Panc1 (cell line): Measurements from ENCODE around the gene CCDC38. TPM values are rescaled to one million over a fixed set of nuclear protein-coding genes. Genes with fewer than 3 reads are reported as not detected.

Experiments used
- ATAC-seq: fragments of 200-7000 bp; cut with Tn5 transposase; 2 replicates; pipeline ENCODE4 v1.9.1; 2020; ENCODE audit warnings: mild to moderate bottlenecking, moderate library complexity
- BruUV-seq: library from RNA; stranded (reverse); fragments of 400-500 nt; replicated peaks from 2 replicates; lab custom pipeline; 2021; lab: Mats Ljungman, UMichigan
- CTCF ChIA-PET: fragments of 300-600 bp; sonication (Branson Sonifier 250); formaldehyde crosslinking; loops from one replicate; lab custom pipeline; 2022; ENCODE audit warnings: antibody characterized with exemption; lab: Charles Lee
- POLR2A ChIA-PET: fragments of 300-600 bp; sonication (Branson Sonifier 250); formaldehyde crosslinking; loops from one replicate; lab custom pipeline; 2022; ENCODE audit warnings: antibody characterized with exemption; lab: Charles Lee
- DNase-seq: peaks from one replicate; pipeline ENCODE4 v3.0.0-alpha.2; 2010; ENCODE audit warnings: low read depth, low spot score
- H3K27ac ChIP-seq: 2 replicates; pipeline ENCODE4 v1.5.1; 2011; ENCODE audit warnings: mild to moderate bottlenecking, low read length, inconsistent platforms
- H3K27me3 ChIP-seq: fragments of 200-500 bp; sonication (Bioruptor generic); 2 replicates; pipeline ENCODE4 v1.6.0; 2014; ENCODE audit warnings: low read length, inconsistent platforms; ENCODE audit not compliant: control insufficient read depth, insufficient read depth
- H3K36me3 ChIP-seq: fragments of 200-500 bp; sonication (Bioruptor generic); 2 replicates; pipeline ENCODE4 v1.5.1; 2014; ENCODE audit warnings: inconsistent platforms, mild to moderate bottlenecking, low read length, moderate library complexity; ENCODE audit not compliant: control insufficient read depth, insufficient read depth
- H3K4me1 ChIP-seq: 2 replicates; pipeline ENCODE4 v1.5.1; 2011; ENCODE audit warnings: inconsistent platforms, mild to moderate bottlenecking, low read length, moderate library complexity; ENCODE audit not compliant: control insufficient read depth, insufficient read depth
- H3K4me3 ChIP-seq, 2 experiments: 2 replicates each; pipeline ENCODE4 v1.5.1; 2011 to 2012; ENCODE audit warnings: low read depth in 2 of 2, low read length in 2 of 2, mild to moderate bottlenecking in 2 of 2, inconsistent platforms in 1 of 2, moderate library complexity in 1 of 2
- H3K9me3 ChIP-seq: fragments of 200-500 bp; sonication (Bioruptor generic); 2 replicates; pipeline ENCODE4 v1.5.1; 2014; ENCODE audit warnings: low read depth, mild to moderate bottlenecking, inconsistent platforms, low read length, moderate library complexity; ENCODE audit not compliant: control insufficient read depth, insufficient read depth
- POLR2AphosphoS5 ChIP-seq: IDR thresholded peaks from 2 replicates; pipeline ENCODE4 v1.6.1; 2012; ENCODE audit warnings: mild to moderate bottlenecking, low read depth, low read length, moderate library complexity
- SIN3A ChIP-seq: IDR thresholded peaks from 2 replicates; pipeline ENCODE4 v1.6.1; 2012; ENCODE audit warnings: low read depth, mild to moderate bottlenecking, low read length, moderate library complexity, borderline replicate concordance; ENCODE audit not compliant: insufficient read depth
- TCF7L2 ChIP-seq: IDR thresholded peaks from 2 replicates; pipeline ENCODE4 v1.6.1; 2011; ENCODE audit warnings: mild to moderate bottlenecking, low read depth, low read length, inconsistent platforms
- in situ Hi-C: cut with HindIII; loops from 2 replicates; pipeline ENCODE4 v1.10.0; 2016; ENCODE audit warnings: low sequenced_read_pairs, low pct_unique_long_range_greater_than_20kb
- intact Hi-C: fragments of 100-400 bp; cut with micrococcal nuclease; formaldehyde crosslinking; loops from one replicate; pipeline ENCODE4 v1.10.0; 2022; ENCODE audit not compliant: unreplicated experiment
- total RNA-seq: library from RNA; stranded (reverse); gene quantifications from one replicate; pipeline ENCODE4 v1.2.1, GENCODE V29; 2021; ENCODE audit not compliant: unreplicated experiment
- TF ChIP-seq, protein P1 (sequence below): fragments of 450-650 bp; IDR thresholded peaks from 2 replicates; pipeline ENCODE4 v1.5.1; 2017; ENCODE audit warnings: mild to moderate bottlenecking
- TF ChIP-seq, protein P2 (sequence below), 2 experiments: IDR thresholded peaks; 2 replicates each; pipeline ENCODE4 v1.6.1; 2011 to 2012; ENCODE audit warnings: low read depth in 2 of 2, control low read depth in 1 of 2, low read length in 1 of 2, mild to moderate bottlenecking in 1 of 2, moderate library complexity in 1 of 2; ENCODE audit not compliant: insufficient read depth in 1 of 2

CCDC38 gene
- total RNA-seq, 1 experiment from 2014 or later, result not detected

DNA sequence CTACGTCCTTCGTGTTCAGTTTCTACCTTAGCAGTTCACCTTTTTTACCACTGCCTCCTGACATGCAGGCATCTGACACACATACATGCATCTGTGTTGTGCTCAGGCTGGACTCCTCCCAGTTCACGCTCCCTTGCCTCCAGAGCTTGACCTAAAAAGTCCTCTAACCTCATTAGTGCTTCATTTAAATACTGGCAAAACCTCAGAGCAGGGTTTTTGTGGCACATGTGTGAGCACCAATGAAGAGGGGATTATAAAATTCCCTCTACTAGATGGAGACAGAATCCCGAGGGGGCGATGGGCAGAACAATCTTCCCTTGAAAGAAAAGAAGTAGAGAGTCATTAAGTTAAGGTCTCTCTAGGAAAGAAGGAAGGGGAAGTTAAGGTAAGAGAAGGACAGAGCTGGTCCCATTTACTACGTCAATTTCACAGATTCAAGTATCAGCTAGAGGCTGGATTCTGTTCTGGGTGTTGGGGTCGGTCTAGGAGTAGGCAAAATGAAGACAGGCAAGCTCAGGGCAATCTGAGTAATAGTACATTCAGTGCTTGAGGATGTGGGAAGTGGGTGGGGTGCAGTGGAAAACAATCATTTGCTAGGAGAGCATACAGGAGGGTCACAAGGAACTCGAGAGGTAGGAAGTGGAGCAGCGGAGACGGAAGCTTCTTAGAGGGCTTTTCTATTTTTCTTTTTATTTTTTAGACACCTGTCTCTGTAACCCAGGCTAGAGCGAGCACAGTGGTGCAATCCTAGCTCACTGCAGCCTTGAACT, 46.3 kb upstream of the CCDC38 start (continued):
- TF ChIP-seq SIN3A, result no peak

DNA sequence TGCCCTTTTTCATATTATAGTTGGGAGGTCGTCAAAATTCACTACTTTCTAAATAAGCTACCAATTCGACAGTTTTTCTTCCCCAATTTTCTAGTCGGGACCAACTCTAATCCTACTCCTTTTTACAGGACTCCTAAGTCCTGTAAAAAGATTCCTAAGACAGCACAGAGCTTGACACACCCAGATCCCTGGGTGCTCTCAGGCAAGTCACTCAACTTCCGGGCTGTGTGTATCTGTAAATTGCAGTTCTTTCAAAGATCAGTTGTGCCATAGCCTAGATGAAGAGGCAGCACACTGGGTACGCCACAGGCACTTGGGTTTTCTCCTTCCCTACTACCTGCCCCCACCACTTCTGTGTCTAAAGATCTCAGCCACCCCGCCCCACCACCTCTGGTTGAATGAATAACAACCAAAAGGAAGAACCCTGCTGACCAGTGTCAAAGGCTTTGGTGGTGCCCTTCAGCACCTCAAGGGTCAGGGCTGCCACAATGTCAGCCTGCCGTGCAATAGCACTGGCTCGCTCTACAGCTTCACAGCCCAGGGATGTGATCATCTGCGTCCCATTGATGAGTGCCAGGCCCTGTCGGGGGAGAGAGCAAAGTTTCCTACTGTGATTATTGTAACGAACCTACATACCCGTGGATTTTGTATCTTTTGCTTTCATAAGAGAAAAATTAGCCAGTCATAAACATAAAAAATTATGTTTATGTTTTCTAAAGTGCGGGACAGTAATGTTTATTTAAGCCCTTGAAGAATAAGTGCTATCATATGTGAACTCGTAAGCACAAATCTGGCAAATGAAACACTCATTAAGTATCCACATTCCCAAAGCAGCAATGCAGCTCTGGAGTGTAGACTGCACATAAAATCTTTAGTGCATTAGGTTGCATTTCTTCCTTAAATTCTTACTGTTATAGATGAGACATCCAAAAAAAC, 44.5 kb upstream of the CCDC38 start:
- no TSS peak for BruUV-seq
- intact Hi-C loops, result no loop called here
- no peak overlapping the region for H3K27ac ChIP-seq
- TF ChIP-seq POLR2AphosphoS5, result no peak
- no peaks in the 10 kb centered on the region for H3K4me1 ChIP-seq
- CTCF ChIA-PET, result no interaction called here
- DNase-seq (no peak), ATAC-seq (no peak)
- no peaks in the 10 kb centered on the region for H3K9me3 ChIP-seq
- POLR2A ChIA-PET, result no interaction called here
- in situ Hi-C loops, result no loop called here
- H3K27me3 ChIP-seq, result peaks cover 17% of the 10 kb centered on the region
- no peak overlapping the region for H3K4me3 ChIP-seq
- no peaks in the 10 kb centered on the region for H3K36me3 ChIP-seq

DNA sequence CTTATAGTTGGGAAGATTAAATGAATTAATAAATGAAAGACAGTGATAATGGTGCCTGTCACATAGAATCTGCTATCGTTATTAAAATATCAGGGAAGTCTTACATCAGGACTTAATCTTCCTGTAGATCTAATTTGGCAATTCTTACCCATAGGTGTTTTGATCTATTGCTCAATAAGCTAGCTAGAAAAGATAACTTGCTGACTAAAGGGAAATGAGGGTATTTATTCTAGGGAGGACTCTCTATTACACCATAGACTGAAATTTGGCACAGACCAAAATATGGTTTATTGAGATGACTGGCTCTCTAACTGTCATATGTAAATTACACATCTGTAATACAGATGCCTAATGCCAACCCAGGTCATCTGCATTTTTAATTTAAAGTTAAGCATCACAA, 42.3 kb upstream of the CCDC38 start:
- TF ChIP-seq TCF7L2 (no peak), POLR2AphosphoS5 (no peak), SIN3A (no peak)
- TF ChIP-seq, protein P1, sequence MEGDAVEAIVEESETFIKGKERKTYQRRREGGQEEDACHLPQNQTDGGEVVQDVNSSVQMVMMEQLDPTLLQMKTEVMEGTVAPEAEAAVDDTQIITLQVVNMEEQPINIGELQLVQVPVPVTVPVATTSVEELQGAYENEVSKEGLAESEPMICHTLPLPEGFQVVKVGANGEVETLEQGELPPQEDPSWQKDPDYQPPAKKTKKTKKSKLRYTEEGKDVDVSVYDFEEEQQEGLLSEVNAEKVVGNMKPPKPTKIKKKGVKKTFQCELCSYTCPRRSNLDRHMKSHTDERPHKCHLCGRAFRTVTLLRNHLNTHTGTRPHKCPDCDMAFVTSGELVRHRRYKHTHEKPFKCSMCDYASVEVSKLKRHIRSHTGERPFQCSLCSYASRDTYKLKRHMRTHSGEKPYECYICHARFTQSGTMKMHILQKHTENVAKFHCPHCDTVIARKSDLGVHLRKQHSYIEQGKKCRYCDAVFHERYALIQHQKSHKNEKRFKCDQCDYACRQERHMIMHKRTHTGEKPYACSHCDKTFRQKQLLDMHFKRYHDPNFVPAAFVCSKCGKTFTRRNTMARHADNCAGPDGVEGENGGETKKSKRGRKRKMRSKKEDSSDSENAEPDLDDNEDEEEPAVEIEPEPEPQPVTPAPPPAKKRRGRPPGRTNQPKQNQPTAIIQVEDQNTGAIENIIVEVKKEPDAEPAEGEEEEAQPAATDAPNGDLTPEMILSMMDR, result no peak
- TF ChIP-seq, protein P2, sequence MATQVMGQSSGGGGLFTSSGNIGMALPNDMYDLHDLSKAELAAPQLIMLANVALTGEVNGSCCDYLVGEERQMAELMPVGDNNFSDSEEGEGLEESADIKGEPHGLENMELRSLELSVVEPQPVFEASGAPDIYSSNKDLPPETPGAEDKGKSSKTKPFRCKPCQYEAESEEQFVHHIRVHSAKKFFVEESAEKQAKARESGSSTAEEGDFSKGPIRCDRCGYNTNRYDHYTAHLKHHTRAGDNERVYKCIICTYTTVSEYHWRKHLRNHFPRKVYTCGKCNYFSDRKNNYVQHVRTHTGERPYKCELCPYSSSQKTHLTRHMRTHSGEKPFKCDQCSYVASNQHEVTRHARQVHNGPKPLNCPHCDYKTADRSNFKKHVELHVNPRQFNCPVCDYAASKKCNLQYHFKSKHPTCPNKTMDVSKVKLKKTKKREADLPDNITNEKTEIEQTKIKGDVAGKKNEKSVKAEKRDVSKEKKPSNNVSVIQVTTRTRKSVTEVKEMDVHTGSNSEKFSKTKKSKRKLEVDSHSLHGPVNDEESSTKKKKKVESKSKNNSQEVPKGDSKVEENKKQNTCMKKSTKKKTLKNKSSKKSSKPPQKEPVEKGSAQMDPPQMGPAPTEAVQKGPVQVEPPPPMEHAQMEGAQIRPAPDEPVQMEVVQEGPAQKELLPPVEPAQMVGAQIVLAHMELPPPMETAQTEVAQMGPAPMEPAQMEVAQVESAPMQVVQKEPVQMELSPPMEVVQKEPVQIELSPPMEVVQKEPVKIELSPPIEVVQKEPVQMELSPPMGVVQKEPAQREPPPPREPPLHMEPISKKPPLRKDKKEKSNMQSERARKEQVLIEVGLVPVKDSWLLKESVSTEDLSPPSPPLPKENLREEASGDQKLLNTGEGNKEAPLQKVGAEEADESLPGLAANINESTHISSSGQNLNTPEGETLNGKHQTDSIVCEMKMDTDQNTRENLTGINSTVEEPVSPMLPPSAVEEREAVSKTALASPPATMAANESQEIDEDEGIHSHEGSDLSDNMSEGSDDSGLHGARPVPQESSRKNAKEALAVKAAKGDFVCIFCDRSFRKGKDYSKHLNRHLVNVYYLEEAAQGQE (IDR thresholded peaks at IDR 0.05; ENCODE audit: insufficient read depth in 1 of 2, low read depth in 2 of 2, low read length in 1 of 2), result no peak
- Histone ChIP-seq H3K4me1 (no peaks in the 10 kb centered on the region), H3K27ac (no peak overlapping the region), H3K27me3 (peaks cover 10% of the 10 kb centered on the region), H3K36me3 (no peaks in the 10 kb centered on the region), H3K9me3 (no peaks in the 10 kb centered on the region), H3K4me3 (no peak overlapping the region)
- CTCF ChIA-PET, result no interaction called here
- ATAC-seq, result no peak
- POLR2A ChIA-PET, result no interaction called here
- in situ Hi-C loops (no loop called here), intact Hi-C loops (no loop called here)
- no TSS peak for BruUV-seq
- no peak for DNase-seq
